Spleen (tissue), 11 donors: ENCODE results near the gene MFSD1. TPM values are rescaled to one million over a fixed set of nuclear protein-coding genes. Genes with fewer than 3 reads are reported as not detected.

Source experiments
- DNase-seq: peaks from one replicate; pipeline ENCODE4 v3.0.0-alpha.2; 2020
- H3K27ac ChIP-seq, 8 donors: fragments of 200-600 bp; sonication (generic) in 7 of 8; 1 replicate in 4 of 8; 2 replicates in 4 of 8; pipeline versions ENCODE4 v1.5.0 to v1.8.0; 2016 to 2021; ENCODE audit warnings: inconsistent platforms in 4 of 8, mild to moderate bottlenecking in 4 of 8, moderate library complexity in 1 of 8
- H3K27me3 ChIP-seq, 7 donors: fragments of 200-600 bp; sonication (generic) in 6 of 7; replicated peaks in 1 of 7; 1 replicate in 4 of 7; 2 replicates in 3 of 7; pipeline versions ENCODE4 v1.5.0 to v1.8.0; 2016 to 2021; ENCODE audit warnings: inconsistent platforms in 3 of 7, mild to moderate bottlenecking in 1 of 7
- H3K36me3 ChIP-seq, 6 donors: fragments of 200-600 bp; sonication (generic) in 5 of 6; 1 replicate in 4 of 6; 2 replicates in 2 of 6; pipeline versions ENCODE4 v1.5.0 to v1.8.0; 2016 to 2021; ENCODE audit warnings: inconsistent platforms in 2 of 6
- H3K4me1 ChIP-seq, 6 donors: fragments of 200-600 bp; sonication (generic) in 5 of 6; 1 replicate in 3 of 6; 2 replicates in 3 of 6; pipeline versions ENCODE4 v1.5.0 to v1.8.0; 2016 to 2021; ENCODE audit warnings: inconsistent platforms in 3 of 6
- H3K4me3 ChIP-seq, 8 donors: fragments of 200-600 bp; sonication (generic) in 7 of 8; 1 replicate in 4 of 8; 2 replicates in 4 of 8; pipeline versions ENCODE4 v1.5.0 to v1.8.0; 2016 to 2021; ENCODE audit warnings: inconsistent platforms in 4 of 8, mild to moderate bottlenecking in 4 of 8, moderate library complexity in 2 of 8
- H3K9me3 ChIP-seq, 8 donors: fragments of 200-600 bp; sonication (generic) in 7 of 8; 1 replicate in 4 of 8; 2 replicates in 4 of 8; pipeline versions ENCODE4 v1.5.0 to v1.8.0; 2016 to 2021; ENCODE audit warnings: inconsistent platforms in 4 of 8
- POLR2A ChIP-seq, 3 donors: fragments of 450-650 bp; IDR thresholded peaks; one replicate each; pipeline ENCODE4 v1.5.1; 2017; ENCODE audit warnings: antibody characterized with exemption in 3 of 3, mild to moderate bottlenecking in 1 of 3
- POLR2AphosphoS5 ChIP-seq, 3 donors: sonication (generic); formaldehyde crosslinking; IDR thresholded peaks; one replicate each; pipeline ENCODE4 v1.5.1; 2017; ENCODE audit warnings: antibody characterized with exemption in 3 of 3
- WGBS, 5 donors: extraction: QIAGEN DNeasy Blood & Tissue Kit in 3 of 5; methylation state at CpG; one replicate each; pipeline versions ENCODE4 v1.1.5 to v1.1.7; 2013 to 2018; 5-methylcytosine and 5-hydroxymethylcytosine counted together
- intact Hi-C: fragments of 100-400 bp; cut with DNase I; formaldehyde crosslinking; loops from one replicate; pipeline ENCODE4 v1.15.0; 2023; ENCODE audit warnings: low total_unique reads
- polyA plus RNA-seq, 3 donors: library from polyadenylated mRNA; stranded (reverse); fragments of 200-250 nt; gene quantifications; one replicate each; pipeline ENCODE4 v1.2.1, GENCODE V29; 2013
- total RNA-seq, 7 donors: library from RNA; depleted of rRNA in 3 of 7; stranded (reverse); fragments of >200 nt in 3 of 7; fragmentation: NEBNext Ultra II Directional in 4 of 7; extraction: Animal tissue kit (Norgen Biotek cat#: 25700) in 4 of 7; gene quantifications; one replicate each; pipeline versions ENCODE4 v1.1.0 to v1.2.1, GENCODE V29; 2016 to 2021
- TF ChIP-seq, protein P1 (sequence below), 11 experiments: fragments of 200-600 bp in 7 of 11; fragments of 450-650 bp in 4 of 11; sonication (generic) in 4 of 11; IDR thresholded peaks in 8 of 11; conservative IDR thresholded peaks in 3 of 11; 1 replicate in 7 of 11; 2 replicates in 4 of 11; pipeline versions ENCODE4 v1.4.0 to v1.8.0; 2016 to 2021; ENCODE audit warnings: antibody characterized with exemption in 11 of 11, inconsistent platforms in 4 of 11, mild to moderate bottlenecking in 1 of 11
- donor health status: healthy with polysubstance abuse.
- donor health status: DM: no; HTN: no; CAD: no; lungs with moderate emphysema.
- donor health status: DM: no; HTN: no; CAD: no.
- donor health status: Bipolar disorder and iron deficiency.
- donor health status: healthy.
- donor health status: DM: no; HTN: no; CAD: no.
- donor health status: DM: yes; HTN: yes; CAD: no.

Gene MFSD1
- total and polyA plus RNA-seq, 10 donors, result 34.5 to 155 (median 110) TPM

DNA sequence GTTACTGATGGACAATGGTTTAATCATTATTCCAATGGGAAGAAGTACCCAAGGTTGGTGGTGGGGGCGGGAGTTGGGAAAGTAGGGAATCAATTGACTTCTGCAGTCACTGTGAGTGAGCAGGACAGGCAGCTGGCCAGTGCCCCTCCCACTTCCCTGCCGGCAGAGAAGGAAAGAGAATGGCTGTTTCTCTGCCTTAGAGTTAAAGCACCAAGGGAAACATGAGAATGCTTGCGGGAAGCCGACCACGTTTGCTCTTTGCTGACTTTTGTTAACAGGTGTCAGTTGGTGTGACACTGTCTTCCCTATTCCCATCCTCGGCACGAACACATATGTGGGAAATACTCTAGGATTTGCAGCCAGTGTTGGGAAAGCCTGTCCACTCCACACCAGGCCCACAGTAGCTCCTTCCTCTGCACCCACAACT lies 33.5 kb upstream of the MFSD1 start:
- 36 to 61% (median 50%) methylated on average over 7 of the region's 7 CpGs for WGBS, 5 donors
- no peak overlapping the region for H3K4me3 ChIP-seq
- H3K27ac ChIP-seq, result peak overlapping the region in 7 of 8 donors; percentile 24 to 54 (median 36)
- H3K36me3 ChIP-seq, result no peaks in the 10 kb centered on the region
- H3K4me1 ChIP-seq, result peaks cover 0 to 11% (median 2%) of the 10 kb centered on the region in 6 donors
- intact Hi-C loops, result no loop called here
- no peaks in the 10 kb centered on the region for H3K9me3 ChIP-seq
- H3K27me3 ChIP-seq, result no peaks in the 10 kb centered on the region
- no peak for DNase-seq
- TF ChIP-seq POLR2A (IDR thresholded peaks at IDR 0.05), result no peak
- TF ChIP-seq POLR2AphosphoS5 (IDR thresholded peaks at IDR 0.05), result no peak
- TF ChIP-seq, protein P1, sequence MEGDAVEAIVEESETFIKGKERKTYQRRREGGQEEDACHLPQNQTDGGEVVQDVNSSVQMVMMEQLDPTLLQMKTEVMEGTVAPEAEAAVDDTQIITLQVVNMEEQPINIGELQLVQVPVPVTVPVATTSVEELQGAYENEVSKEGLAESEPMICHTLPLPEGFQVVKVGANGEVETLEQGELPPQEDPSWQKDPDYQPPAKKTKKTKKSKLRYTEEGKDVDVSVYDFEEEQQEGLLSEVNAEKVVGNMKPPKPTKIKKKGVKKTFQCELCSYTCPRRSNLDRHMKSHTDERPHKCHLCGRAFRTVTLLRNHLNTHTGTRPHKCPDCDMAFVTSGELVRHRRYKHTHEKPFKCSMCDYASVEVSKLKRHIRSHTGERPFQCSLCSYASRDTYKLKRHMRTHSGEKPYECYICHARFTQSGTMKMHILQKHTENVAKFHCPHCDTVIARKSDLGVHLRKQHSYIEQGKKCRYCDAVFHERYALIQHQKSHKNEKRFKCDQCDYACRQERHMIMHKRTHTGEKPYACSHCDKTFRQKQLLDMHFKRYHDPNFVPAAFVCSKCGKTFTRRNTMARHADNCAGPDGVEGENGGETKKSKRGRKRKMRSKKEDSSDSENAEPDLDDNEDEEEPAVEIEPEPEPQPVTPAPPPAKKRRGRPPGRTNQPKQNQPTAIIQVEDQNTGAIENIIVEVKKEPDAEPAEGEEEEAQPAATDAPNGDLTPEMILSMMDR (IDR thresholded peaks at IDR 0.05 in 8 of 11, conservative IDR thresholded peaks at IDR 0.05 in 3 of 11), result no peak

DNA sequence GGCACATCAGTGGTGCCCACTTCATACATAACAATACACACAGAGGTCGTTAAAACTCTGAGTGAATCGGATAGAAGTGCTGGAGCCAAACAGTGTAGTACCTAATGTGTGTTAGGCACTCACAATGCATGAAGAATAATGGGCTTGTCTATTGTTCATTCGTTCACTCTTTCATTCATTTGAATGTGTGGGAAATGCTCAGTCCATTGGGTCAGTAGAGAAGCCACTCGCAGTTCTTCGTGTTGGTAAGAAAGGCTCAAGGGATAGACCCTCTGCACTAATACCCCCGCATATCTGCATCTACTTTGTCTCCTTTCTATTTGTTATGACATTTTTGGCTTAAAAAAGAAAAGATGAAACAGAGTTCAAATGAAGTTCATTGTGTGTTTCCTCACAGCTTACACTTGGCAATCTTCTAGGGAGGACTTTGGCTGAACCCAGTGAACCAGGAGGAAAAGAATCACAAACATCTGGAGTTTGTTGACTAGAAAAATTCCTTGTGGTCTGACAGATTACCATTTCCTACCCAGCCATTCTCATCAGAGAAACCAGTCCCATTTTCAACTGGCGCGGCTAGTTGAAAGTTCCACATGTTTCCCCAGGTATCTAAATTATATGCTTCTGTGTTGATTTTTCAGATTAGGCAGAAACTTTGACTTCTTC lies 32.8 kb upstream of the MFSD1 start:
- H3K36me3 ChIP-seq, result no peaks in the 10 kb centered on the region
- peak in 1 of 3 donors; percentile 41 for TF ChIP-seq POLR2AphosphoS5 (IDR thresholded peaks at IDR 0.05)
- TF ChIP-seq, protein P1 (IDR thresholded peaks at IDR 0.05 in 8 of 11, conservative IDR thresholded peaks at IDR 0.05 in 3 of 11), result no peak
- no peak overlapping the region for H3K4me3 ChIP-seq
- no peaks in the 10 kb centered on the region for H3K27me3 ChIP-seq
- H3K4me1 ChIP-seq, result peaks cover 0 to 11% (median 2%) of the 10 kb centered on the region in 6 donors
- 76 to 84% (median 83%) methylated on average over 8 of the region's 8 CpGs for WGBS, 5 donors
- peak overlapping the region in 7 of 8 donors; percentile 24 to 54 (median 42) for H3K27ac ChIP-seq
- DNase-seq, result no peak
- intact Hi-C loops, result no loop called here
- no peaks in the 10 kb centered on the region for H3K9me3 ChIP-seq

DNA sequence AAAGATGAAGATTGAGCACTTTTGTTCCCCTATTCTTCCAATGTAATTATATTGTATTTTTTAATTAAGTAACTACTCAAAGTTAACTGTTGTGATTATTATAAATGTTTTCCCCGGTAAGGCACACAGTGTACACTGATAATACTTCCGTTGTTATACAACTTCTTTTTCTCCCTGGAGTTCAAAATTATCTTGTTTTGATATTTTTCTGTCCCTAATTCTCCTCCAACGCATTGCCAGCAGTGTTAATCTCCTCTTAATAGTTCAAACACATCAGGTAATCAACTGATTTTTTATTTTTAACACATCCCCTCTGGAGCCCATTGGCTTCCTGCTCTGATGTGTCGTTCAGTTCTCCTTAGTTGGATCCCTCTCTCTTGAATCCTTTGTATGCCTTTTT lies 32.3 kb upstream of the MFSD1 start:
- WGBS, 5 donors, result 67 to 82% (median 78%) methylated on average over 4 of the region's 4 CpGs
- H3K27ac ChIP-seq, result peak overlapping the region in 7 of 8 donors; percentile 5 to 52 (median 23)
- no peak overlapping the region for H3K4me3 ChIP-seq
- no peak for DNase-seq
- no peaks in the 10 kb centered on the region for H3K27me3 ChIP-seq
- peaks cover 0 to 11% (median 2%) of the 10 kb centered on the region in 6 donors for H3K4me1 ChIP-seq
- H3K36me3 ChIP-seq, result no peaks in the 10 kb centered on the region
- H3K9me3 ChIP-seq, result no peaks in the 10 kb centered on the region
- TF ChIP-seq POLR2AphosphoS5 (IDR thresholded peaks at IDR 0.05) (no peak), POLR2A (IDR thresholded peaks at IDR 0.05) (no peak)
- TF ChIP-seq, protein P1 (IDR thresholded peaks at IDR 0.05 in 8 of 11, conservative IDR thresholded peaks at IDR 0.05 in 3 of 11), result no peak
- intact Hi-C loops, result no loop called here

DNA sequence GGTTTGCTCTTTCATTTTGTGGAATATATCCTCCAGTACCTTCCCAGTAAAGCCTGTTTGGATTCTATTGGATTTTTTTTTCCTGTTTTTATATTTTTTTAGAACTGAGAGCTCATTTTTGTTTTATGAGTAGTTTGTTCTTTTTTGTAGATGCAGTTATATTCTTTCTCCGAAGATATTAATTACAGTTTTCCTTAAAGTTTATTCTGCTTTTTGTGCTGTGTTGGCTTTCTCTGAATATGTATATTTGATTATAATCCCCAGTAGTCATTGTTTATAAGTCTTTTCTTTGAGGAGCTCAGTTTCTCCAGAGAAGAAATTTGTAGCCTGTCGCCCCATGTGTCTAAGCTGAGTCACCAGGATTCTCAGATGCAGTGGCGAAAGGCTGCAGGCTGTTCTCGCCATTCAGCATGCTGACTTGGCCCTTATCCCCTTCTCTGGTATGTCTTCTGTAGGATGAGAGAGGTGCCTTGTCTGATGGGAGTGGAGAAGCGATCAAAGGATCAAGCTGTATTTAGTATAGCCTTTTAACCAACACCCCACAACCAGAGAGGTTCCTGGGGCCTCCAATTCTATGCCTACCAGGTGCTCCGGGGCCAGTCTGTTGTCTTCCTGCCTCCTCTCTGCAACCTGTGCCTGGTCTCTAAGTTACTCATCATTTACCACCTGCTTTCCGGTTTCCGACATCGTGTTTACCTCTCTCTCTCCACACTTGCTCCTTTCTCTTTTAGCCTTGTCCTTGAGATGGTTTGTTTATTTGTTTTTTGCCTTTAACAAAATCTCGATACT lies 31.7 kb upstream of the MFSD1 start:
- Histone ChIP-seq H3K27me3 (no peaks in the 10 kb centered on the region), H3K27ac (peak overlapping the region in 7 of 8 donors; percentile 5 to 52 (median 23)), H3K36me3 (no peaks in the 10 kb centered on the region), H3K4me1 (peaks cover 0 to 11% (median 3%) of the 10 kb centered on the region in 6 donors), H3K4me3 (no peak overlapping the region), H3K9me3 (no peaks in the 10 kb centered on the region)
- 90 to 95% (median 92%) methylated on average over 10 of the region's 10 CpGs for WGBS, 5 donors
- DNase-seq, result no peak
- intact Hi-C loops, result no loop called here
- TF ChIP-seq POLR2AphosphoS5 (IDR thresholded peaks at IDR 0.05) (no peak), POLR2A (IDR thresholded peaks at IDR 0.05) (no peak)
- TF ChIP-seq, protein P1 (IDR thresholded peaks at IDR 0.05 in 8 of 11, conservative IDR thresholded peaks at IDR 0.05 in 3 of 11), result no peak
